Psoas muscle (tissue), 8 donors: ENCODE data around the gene FGB. TPM values are rescaled to one million over a fixed set of nuclear protein-coding genes. Genes with fewer than 3 reads are reported as not detected.
"Not testable (repeated sequence)": the region's sequence is repeated elsewhere in the genome, so short reads cannot be mapped to it uniquely, and the experiment has no call there.

Source experiments
- ATAC-seq, 4 donors: fragments of 200-7000 bp; cut with Tn5 transposase; one replicate each; pipeline ENCODE4 v1.9.1; 2020; ENCODE audit warnings: moderate library complexity in 3 of 4, mild to moderate bottlenecking in 2 of 4
- DNase-seq, 2 donors: peaks; one replicate each; pipeline ENCODE4 v3.0.0-alpha.2; 2020
- H3K27ac ChIP-seq: fragments of 200-600 bp; one replicate; pipeline ENCODE4 v1.8.0; 2022
- H3K27me3 ChIP-seq, 3 donors: fragments of 200-600 bp in 1 of 3; one replicate each; pipeline versions ENCODE4 v1.6.1 to v1.8.0; 2013 to 2022; ENCODE audit warnings: low read length in 2 of 3, mild to moderate bottlenecking in 2 of 3, moderate library complexity in 1 of 3; ENCODE audit not compliant: insufficient read depth in 3 of 3
- H3K36me3 ChIP-seq, 2 donors: fragments of 200-600 bp in 1 of 2; one replicate each; pipeline versions ENCODE4 v1.6.1 to v1.8.0; 2013 to 2022; ENCODE audit warnings: low read depth in 1 of 2, mild to moderate bottlenecking in 1 of 2, moderate library complexity in 1 of 2; ENCODE audit not compliant: insufficient read depth in 1 of 2
- H3K4me1 ChIP-seq: fragments of 200-600 bp; one replicate; pipeline ENCODE4 v1.8.0; 2022
- H3K4me3 ChIP-seq: fragments of 200-600 bp; one replicate; pipeline ENCODE4 v1.8.0; 2022; ENCODE audit warnings: mild to moderate bottlenecking
- H3K9me3 ChIP-seq: fragments of 200-600 bp; one replicate; pipeline ENCODE4 v1.8.0; 2022
- CTCF ChIP-seq: fragments of 200-600 bp; IDR thresholded peaks from one replicate; pipeline ENCODE4 v1.8.0; 2022; ENCODE audit warnings: antibody characterized with exemption
- WGBS, 3 donors: extraction: QIAGEN DNeasy Blood & Tissue Kit; methylation state at CpG; one replicate each; pipeline versions ENCODE4 v1.1.6 to v1.1.7; 2013; 5-methylcytosine and 5-hydroxymethylcytosine counted together
- intact Hi-C, 2 donors: fragments of 100-400 bp; cut with DNase I; formaldehyde crosslinking; loops; one replicate each; pipeline versions ENCODE4 v1.11.0 to v1.14.2; 2022
- polyA plus RNA-seq, 3 donors: library from polyadenylated mRNA; stranded (reverse); fragments of 200-250 nt; gene quantifications; one replicate each; pipeline ENCODE4 v1.2.3, GENCODE V29; 2013
- total RNA-seq, 4 donors: library from RNA; stranded (reverse); fragmentation: NEBNext Ultra II Directional in 2 of 4; extraction: Animal tissue kit (Norgen Biotek cat#: 25700) in 2 of 4; gene quantifications; one replicate each; pipeline versions ENCODE4 v1.2.1 to v1.2.4, GENCODE V29; 2021 to 2023
- donor health status: healthy with polysubstance abuse.
- donor health status: DM: no; HTN: no; CAD: no; lungs with moderate emphysema.
- donor health status: Bipolar disorder and iron deficiency.
- donor health status: healthy.
- donor health status: DM: yes; HTN: yes; CAD: no.
- donor health status: DM: no; HTN: no; CAD: no.
- donor health status: DM: no; HTN: no; CAD: no.
- donor health status: DM: yes; HTN: yes; CAD: no.

Gene FGB
- total and polyA plus RNA-seq, 7 donors = 0.54 to 0.77 TPM; not detected in 5

GRCh38 chr4:154590329-154591006 lies 27.7 kb downstream of the FGB start, which contains the start of gene FGA:
Gene FGA, minus strand, starts transcription at chr4:154590742. Its CDS starts 55 bp downstream, at chr4:154590687.
- no peaks in the 10 kb centered on the region for H3K9me3 ChIP-seq
- no peaks in the 10 kb centered on the region for H3K36me3 ChIP-seq
- no peak within 1 kb of the TSS for H3K27ac ChIP-seq
- H3K27me3 ChIP-seq = no peaks in the 10 kb centered on the region
- ATAC-seq = no peak
- no peak within 1 kb of the TSS for H3K4me3 ChIP-seq
- TF ChIP-seq CTCF = no peak
- no peak for DNase-seq
- no peaks in the 10 kb centered on the region for H3K4me1 ChIP-seq
- intact Hi-C loops = no loop called here
- WGBS, 3 donors = 66 to 67% (median 67%) methylated on average over 3 of the region's 3 CpGs

GRCh38 chr4:154591890-154592289 lies 29.1 kb downstream of the FGB start:
- ATAC-seq (no peak), DNase-seq (no peak)
- Histone ChIP-seq H3K27ac (no peak overlapping the region), H3K4me1 (no peaks in the 10 kb centered on the region), H3K9me3 (no peaks in the 10 kb centered on the region), H3K4me3 (no peak overlapping the region), H3K36me3 (no peaks in the 10 kb centered on the region), H3K27me3 (no peaks in the 10 kb centered on the region)
- intact Hi-C loops = no loop called here
- no peak for TF ChIP-seq CTCF
- 77 to 86% (median 82%) methylated on average over 3 of the region's 3 CpGs for WGBS, 3 donors

DNA sequence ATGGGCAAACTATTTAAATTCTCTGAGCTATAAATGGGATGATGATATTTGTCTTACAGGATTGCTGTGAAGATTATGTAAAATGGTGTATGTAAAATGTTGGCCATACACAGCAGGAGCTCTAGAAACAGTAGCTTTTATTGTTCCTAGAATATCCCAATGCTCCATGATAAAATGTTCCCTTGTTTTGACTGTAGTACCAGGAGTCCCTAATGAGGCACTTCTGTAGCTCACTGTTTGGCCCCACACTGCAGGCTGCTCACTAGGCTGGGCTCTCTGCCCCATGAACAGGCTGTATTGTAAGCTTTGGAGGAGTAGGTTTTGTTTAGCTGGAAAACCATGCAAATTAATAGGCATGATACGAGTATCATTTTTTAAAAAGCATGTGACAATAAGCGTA lies 31.1 kb downstream of the FGB start:
- no peaks in the 10 kb centered on the region for H3K36me3 ChIP-seq
- no peak for DNase-seq
- WGBS, 3 donors = 31 to 67% (median 35%) methylated on average over 2 of the region's 2 CpGs
- intact Hi-C loops = no loop called here
- no peaks in the 10 kb centered on the region for H3K27me3 ChIP-seq
- H3K27ac ChIP-seq = no peak overlapping the region
- no peak for TF ChIP-seq CTCF
- H3K4me1 ChIP-seq = no peaks in the 10 kb centered on the region
- no peaks in the 10 kb centered on the region for H3K9me3 ChIP-seq
- no peak overlapping the region for H3K4me3 ChIP-seq
- no peak for ATAC-seq

DNA sequence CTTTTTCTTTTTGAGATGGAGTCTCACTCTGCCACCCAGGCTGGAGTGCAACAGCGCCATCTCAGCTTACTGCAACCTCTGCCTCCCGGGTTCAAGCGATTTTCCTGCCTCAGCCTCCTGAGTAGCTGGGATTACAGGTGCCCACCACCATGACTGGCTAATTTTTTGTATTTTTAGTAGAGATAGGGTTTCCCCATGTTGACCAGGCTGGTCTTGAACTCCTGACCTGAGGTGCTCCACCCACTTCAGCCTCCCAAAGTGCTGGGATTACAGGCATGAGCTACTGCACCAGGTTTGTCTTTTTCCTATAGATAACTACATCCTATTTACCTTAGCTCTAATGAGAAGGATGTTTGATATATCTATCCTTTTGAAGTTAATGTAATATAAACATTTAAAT lies 31.5 kb downstream of the FGB start:
- H3K4me1 ChIP-seq, ATAC-seq, H3K4me3 ChIP-seq, H3K27ac ChIP-seq, intact Hi-C loops, H3K27me3 ChIP-seq, H3K36me3 ChIP-seq, H3K9me3 ChIP-seq, DNase-seq: not testable (repeated sequence)
- WGBS, 3 donors = 82 to 86% (median 84%) methylated on average over 3 of the region's 3 CpGs

DNA sequence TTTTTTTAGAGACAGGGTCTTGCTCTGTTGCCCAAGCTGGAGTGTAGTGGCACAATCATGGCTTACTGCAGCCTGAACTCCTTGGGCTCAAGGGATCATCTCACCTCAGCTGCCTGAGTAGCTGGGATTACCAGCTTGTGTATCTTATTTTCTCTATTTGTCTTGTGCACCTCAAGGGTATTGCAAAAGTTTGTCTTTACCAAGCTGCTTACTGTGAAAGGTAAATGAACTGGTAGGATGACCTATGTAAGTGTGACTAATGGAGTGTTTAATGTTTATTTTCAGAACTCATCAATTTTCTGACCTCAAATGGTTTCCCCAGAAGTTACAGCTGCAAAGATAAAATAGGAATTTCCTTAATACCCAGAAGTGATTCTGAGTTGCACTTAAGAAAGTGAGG lies 33.0 kb downstream of the FGB start:
- H3K4me3 ChIP-seq = no peak overlapping the region
- H3K27ac ChIP-seq = no peak overlapping the region
- intact Hi-C loops = no loop called here
- H3K4me1 ChIP-seq = no peaks in the 10 kb centered on the region
- H3K27me3 ChIP-seq = no peaks in the 10 kb centered on the region
- no peak for TF ChIP-seq CTCF
- no peaks in the 10 kb centered on the region for H3K9me3 ChIP-seq
- ATAC-seq = no peak
- no peaks in the 10 kb centered on the region for H3K36me3 ChIP-seq
- DNase-seq = no peak

- H3K27ac ChIP-seq, H3K9me3 ChIP-seq, intact Hi-C loops, DNase-seq, ATAC-seq, H3K4me1 ChIP-seq, H3K27me3 ChIP-seq, H3K36me3 ChIP-seq, H3K4me3 ChIP-seq: not testable (repeated sequence)
- WGBS, 3 donors = 88 to 92% (median 91%) methylated on average over 11 of the region's 11 CpGs
Observed at GRCh38 chr4:154597281-154597680, 34.5 kb downstream of the FGB start.
